ENCODE results near the gene PCGF3.
"Not testable (repeated sequence)": the region's sequence is repeated elsewhere in the genome, so short reads cannot be mapped to it uniquely, and the experiment has no call there.

The PCGF3 gene

DNA sequence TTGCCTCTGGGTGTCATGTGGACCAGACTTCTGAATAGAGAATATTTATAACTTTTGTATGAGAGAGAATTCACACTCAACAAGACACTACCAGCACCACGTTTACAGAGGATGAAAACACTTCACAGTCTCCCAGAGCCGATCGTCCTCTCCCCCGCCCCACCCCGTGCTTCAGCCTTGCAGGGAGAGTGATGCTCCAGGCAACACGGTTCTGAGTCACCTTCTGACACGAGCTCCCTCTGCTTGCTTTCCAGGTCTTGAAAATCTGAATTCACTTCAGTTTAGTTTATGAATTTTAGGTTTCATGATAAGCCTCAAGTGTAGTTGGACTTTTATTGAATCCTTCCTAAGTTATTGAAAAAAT is 60.5 kb downstream of the PCGF3 start:
- DNase-seq = no peak

DNA sequence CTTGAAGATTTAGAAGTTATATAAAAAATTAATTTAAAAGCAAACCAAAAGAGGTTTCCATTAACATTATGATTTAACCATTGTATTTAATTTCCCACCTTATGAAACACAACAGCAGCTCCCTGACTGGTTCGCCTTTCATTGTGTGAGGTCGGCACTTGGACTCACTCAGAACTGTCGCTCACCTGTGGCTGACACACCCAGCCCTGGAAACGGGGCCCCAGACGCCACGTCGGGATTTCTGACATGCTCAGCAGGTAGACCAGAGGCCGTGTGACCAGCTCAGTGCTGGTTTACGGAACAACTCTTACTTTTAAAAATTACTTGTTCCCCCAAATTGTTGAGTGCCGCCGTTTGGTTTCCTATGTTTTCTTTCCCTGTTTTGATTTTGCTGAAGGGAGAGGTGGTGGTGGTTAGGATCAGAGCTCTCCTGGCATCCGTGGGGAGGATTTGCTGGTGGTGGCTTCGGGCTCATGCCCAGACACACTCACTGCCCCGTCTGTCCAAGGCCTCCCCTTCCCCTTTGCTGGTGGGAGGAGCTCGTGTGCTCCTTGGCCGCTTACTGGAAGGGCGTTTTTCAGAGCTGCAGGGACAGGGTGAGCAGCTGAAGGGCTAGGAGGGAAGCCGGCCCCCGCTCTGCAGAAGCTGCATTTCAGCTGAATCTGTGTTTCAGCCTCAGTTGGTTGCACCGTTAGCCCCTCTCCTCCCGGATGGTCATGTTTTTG is 61.1 kb downstream of the PCGF3 start:
- no peak for DNase-seq

DNA sequence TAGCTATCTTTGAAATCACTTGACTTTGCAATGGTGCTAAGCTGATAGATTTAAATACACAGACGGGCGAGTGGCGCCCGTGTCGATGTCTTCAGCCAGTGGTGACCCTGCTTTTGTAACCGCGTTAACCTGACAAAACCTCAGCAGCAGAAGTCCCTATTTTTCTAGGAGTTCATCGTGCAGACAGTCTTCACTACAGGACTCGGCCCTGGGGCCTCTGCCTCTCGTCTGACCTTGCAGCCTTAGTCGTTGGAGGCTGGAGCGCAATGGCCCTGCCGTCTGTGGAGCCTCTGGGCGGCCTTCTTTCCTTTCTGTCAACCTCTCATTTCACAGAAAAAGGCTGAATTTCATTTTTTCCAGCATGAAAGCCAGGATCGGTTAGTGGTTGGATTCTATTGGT is 62.4 kb downstream of the PCGF3 start:
- DNase-seq = no peak

DNA sequence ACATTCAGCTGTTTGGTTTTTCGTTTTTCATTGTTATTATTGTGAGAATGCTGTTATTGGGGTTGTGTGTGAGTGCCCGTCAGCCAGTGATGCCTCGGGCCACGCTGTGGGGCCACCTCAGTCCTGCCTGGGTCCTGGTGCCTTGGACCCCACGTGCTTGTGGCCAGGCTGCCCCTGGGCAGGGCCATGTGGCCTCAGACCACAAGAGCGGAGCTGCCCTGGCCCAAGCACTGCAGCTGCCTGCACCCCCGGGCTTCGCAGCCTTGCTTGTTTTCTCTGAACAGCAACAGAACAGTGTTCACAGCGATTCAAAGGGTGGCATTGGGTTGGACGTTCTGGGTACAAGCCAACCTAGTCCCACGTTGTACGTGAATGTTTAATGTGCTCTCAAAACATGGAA is 63.4 kb downstream of the PCGF3 start:
- DNase-seq = no peak

DNA sequence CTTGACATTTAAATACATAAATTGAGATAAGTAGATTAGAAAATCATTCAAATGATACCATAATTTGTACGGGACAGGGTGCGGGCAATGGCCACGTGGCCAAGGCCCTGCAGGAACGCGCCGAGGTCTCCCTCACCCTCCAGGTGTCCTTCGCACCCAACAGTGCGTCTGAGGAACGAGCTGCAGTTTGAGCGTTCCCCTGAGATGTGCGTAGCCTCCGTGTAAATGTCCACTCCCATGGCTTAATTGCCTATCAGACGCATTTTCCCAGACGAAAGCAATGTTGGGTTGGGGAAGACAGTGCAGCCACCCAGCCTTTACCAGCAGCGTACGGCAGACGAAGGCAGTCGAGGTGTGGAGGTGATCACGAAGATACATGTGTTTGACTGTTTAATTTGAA is 63.9 kb downstream of the PCGF3 start:
- DNase-seq = no peak

DNA sequence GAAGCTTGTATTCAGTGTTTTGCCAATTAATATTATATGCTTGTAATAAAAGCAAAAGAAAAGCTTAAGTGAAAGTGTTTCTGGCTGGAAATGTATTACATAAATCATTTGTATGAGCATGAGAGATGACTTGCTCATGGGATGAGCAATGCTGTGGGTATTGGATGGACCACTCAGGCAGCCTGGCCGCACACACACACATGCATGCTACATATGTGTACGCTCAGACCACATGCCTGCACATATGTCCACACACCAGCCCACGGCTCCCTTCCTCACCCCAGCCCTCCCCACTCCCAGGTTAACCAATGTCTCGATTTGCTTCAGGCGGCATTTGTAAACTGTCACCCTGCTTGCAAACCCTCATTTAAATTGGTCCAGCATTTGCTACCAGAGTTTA is 64.4 kb downstream of the PCGF3 start:
- DNase-seq = no peak

DNA sequence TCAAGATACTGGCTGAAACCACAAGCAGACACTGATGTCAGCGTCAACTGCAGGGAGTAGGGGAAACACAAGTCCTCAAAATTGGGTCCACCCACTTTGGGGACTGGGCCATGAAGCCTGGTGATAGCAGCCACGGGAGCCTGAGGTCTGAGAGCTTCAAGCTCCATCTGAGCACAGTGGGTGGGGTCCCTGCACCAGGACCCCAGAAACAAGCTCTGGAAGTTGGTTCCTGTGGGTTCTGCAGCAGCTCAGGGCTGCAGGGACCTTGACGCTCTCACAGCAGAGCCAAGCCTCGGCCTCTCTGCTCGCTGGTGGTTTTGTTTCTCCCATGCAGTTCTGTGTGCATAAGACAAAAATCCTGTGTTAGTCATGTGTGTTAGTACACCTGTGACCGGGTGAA is 65.8 kb downstream of the PCGF3 start:
- DNase-seq = no peak

DNA sequence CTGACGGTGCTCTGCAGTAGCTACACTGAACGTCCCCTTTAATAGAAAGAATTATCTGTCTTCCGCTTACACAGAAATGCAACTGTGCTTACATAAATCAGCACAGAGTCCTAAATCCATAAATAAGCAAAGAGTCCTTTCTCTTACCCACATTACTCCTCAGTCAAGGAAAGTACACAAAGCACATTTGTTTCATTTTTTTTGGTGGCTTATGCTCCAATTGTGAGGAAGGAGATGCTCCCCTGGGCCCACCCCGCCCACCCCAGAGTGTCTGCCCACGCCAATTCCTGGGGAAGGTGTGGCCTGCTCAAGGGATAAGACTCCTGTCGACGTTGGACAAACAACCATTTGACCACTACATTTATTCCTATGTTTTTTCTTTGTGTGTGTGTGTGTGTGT is 66.5 kb downstream of the PCGF3 start:
- no peak for DNase-seq

DNA sequence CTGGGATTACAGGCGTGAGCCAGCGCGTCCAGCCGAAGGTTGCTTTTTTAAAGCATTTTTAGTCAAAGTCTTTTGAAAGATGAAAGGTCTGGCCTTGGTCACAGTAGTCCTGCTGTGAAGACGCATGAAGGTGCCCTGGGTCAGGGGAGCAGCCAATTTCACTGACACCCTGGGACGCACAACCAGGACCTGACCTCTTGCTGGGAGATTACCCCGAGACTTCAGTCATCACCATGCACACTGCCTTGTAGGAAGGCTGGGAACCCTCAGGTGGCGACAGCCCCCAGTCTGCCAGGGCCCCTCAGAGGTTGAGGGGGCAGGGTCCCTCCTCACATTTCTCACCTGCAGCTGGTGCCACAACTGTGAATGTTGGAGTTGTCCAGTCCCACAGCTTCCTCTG is 67.1 kb downstream of the PCGF3 start:
- no peak for DNase-seq

DNA sequence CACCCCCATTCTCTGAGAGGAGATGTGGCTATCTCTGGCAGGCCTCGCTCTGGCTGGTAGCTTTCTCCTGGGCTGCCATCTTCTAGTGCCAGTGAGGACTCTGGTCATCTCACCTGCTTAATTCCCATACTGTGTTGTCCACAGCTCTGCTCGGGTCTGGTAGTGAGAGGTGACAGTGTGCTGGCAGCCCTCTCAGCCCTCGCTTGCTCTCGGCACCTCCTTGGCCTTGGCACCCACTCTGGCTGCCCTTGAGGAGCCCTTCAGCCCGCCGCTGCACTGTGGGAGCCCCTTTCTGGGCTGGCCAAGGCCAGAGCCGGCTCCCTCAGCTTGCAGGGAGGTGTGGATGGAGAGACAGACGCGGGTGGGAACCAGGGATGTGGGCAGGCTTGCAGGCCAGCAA is 67.6 kb downstream of the PCGF3 start:
- no peak for DNase-seq

DNA sequence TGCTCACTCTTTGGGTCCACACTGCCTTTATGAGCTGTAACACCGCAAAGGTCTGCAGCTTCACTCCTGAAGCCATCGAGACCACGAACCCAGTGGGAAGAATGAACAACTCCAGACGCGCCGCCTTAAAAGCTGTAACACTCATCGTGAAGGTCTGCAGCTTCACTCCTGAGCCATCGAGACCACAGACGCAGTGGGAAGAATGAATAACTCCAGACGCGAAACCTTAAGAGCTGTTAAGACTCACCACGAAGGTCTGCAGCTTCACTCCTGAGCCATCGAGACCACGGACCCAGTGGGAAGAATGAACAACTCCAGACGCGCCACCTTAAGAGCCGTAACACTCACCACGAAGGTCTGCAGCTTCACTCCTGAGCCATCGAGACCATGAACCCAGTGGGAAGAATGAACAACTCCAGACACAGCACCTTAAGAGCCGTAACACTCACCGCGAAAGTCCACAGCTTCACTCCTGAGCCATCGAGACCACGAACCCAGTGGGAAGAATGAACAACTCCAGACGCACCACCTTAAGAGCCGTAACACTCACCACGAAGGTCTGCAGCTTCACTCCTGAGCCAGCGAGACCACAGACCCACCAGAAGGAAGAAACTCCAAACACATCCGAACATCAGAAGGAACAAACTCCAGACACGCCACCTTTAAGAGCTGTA is 68.9 kb downstream of the PCGF3 start:
- not testable (repeated sequence) for DNase-seq

DNA sequence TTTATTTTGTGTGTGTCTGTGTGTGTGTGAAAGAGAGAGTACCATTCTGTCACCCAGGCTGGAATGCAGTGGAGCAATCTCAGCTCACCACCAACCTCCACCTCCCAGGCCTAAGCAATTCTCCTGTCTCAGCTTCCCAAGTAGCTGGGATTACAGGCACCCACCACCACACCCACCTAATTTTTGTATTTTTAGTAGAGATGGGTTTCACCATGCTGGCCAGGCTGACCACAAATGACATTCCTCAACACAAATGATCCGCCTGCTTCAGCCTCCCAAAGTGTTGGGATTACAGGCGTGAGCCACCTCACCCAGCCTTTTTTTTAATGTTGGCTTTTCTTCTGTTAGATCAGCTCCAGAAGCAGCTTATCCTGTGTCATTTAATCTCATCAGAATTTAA is 69.9 kb downstream of the PCGF3 start:
- DNase-seq = not testable (repeated sequence)

DNA sequence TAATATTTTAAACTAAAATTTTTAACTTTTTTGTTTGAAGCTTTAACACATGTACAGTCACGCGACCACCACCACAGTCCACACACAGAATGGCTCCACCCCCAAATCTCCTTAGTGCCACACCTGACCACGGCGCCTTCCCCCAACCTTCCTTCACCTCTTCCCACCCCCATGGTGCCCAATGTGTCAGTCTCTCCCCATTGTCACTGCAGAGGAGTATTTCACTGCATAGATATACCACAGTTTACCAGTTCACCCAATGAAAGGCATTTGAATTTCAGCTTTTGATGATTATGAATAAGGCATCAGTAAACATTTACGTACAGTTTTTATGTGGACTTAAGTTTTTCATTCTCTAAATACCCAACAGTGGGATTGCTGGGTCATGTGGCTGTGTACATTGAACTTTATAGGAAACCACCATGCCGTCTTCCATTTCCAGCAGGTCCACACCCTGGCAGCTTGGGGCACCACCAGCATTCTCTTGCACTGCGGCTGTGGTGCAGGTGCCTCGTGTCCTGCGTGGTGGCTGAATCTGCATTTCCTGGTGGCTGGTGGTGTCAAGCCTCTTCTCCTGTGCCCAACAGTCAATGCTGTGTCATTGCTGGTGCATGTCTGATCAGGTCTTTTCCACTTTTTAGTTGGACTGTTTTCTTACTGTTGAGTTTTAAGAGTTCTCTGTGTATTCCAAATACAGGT is 71.3 kb downstream of the PCGF3 start:
- DNase-seq = no peak

DNA sequence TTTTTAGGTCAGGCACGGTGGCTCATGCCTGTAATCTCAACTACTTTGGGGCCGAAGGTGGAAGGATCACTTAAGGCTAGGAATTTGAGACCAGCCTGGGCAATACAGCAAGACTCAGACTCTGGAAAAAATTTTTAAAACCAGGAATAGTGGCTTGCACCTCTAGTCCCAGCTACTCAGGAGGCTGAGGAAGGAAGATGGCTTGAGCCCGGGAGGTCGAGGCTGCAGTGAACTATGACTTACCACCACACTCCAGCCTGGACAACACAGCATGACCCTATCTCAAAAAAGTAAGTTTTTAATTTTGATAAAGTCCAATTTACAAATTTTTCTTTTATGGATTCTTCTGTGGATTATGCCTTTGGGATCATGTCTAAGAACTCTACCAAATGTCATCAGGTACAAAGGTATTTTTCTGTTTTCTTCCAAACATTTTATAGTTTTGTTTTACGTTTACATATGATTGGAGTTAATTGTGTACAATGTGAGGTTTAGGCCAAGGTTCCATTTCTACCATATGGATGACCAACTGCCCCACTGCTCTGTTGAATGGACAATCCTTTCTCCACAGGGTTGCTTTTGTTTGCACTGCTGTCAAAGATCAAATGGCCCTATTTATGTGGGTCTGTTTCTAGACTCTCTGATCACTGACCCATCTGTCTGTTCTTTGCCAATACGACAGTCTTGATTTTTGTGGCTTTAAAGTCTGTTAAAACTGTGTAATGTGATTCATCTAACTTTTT is 72.1 kb downstream of the PCGF3 start:
- DNase-seq = no peak

DNA sequence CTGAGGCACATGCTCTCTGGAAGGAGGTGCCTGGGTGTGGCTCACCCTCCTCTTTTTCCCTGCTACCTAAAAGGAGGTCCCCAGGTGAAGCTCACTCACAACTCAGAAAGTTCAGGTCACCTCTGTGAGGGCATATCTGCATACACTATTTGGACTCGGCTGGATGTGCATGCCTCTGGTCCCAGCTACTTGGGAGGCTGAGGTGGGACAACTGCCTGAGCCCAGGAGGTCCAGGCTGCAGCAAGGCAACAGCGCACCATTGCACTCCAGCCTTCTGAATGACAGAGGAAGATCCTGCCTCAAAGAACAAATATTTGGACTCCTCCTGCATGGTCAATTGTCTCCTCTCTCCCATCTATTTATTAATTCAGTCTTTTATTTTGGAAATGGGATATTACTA is 73.9 kb downstream of the PCGF3 start:
- no peak for DNase-seq

DNA sequence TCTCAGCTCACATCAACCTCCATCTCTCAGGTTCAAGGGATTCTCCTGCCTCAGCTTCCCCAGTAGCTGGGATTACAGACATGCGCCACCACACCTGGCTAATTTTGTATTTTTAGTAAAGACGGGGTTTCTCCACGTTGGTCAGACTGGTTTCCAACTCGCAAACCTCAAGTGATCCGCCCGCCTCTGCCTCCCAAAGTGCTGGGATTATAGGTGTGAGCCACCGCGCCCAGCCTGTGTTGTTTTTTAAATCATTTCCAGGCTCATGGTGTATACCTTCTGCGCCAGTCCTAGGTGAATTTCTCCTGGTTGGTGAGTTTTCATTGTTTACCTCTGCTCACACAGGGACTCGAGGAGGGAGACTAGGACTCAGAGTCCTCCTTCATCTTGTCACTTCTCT is 74.6 kb downstream of the PCGF3 start:
- not testable (repeated sequence) for DNase-seq

DNA sequence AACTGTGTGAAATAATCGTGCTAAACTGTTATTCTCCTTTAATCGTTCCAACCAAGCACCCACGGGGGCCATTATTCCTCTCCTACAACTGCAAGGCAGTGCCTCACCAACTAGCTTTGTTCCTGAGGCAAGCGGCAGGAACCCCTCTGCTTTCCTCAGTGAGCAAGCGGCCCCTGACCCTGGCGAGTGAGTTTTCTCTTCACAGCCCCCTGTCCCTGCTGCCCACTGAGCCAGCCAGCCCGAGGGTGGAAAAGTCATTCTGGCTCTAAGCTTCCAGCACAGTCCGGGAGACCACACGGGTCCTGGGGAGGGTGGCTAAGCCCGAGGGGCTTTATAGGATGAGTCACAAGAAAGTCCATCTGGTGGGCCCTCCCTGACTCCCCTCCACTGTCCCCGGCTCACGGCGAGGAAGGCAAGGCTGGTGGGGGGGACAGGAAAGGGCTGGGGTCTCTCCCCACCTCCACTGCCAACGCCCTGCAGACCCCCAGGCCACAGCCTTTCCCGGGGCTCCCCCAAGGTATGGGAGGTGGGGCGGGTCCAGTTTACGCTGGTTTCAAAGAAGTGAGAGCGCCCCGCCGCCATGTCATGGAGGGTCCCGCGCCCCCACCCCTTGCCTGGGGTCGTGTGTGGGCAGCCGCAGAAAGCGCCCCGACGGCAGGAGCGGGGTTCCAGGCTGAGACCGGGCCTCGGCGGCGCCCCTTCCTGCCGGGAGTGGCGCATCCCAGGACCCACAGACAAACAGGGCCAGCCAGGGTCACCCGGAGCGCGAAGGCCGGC is 75.3 kb downstream of the PCGF3 start:
- no peak for DNase-seq

DNA sequence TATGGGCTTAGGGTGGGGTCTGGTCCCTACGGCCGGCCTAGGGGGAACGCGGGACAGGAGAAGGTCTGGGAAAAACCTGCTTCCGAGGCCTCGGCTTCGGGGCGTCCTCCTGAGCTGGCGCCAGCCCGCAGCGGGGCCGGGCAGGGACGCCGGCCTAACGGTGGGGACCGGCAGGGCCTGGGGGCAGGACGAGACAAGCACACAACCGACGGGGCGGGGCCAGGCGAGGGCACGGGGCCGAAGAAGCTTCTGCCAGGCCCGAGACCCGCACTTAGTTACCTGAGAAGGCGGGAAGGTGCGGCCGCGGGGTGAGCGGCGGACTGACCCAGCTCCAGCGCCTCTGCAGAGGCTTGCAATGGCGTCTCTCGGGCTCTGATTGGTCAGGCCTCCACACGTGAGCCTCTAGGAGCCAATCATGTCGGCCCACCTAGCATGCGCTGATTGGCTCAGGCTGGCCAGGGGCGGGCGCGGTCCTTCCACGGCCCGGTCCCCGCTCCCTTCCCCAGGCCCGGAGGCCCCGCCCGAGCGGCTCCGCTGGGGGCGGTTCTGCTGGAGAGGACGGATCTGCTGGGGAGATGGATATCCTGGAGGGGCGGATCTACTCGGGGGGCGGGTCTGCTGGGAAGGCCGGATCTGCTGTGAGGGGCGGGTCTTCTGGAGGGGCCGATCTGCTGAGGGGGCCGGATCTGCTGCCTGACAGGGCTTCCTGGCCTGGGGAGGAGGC is 76.0 kb downstream of the PCGF3 start:
- DNase-seq = peak; percentile 97

DNA sequence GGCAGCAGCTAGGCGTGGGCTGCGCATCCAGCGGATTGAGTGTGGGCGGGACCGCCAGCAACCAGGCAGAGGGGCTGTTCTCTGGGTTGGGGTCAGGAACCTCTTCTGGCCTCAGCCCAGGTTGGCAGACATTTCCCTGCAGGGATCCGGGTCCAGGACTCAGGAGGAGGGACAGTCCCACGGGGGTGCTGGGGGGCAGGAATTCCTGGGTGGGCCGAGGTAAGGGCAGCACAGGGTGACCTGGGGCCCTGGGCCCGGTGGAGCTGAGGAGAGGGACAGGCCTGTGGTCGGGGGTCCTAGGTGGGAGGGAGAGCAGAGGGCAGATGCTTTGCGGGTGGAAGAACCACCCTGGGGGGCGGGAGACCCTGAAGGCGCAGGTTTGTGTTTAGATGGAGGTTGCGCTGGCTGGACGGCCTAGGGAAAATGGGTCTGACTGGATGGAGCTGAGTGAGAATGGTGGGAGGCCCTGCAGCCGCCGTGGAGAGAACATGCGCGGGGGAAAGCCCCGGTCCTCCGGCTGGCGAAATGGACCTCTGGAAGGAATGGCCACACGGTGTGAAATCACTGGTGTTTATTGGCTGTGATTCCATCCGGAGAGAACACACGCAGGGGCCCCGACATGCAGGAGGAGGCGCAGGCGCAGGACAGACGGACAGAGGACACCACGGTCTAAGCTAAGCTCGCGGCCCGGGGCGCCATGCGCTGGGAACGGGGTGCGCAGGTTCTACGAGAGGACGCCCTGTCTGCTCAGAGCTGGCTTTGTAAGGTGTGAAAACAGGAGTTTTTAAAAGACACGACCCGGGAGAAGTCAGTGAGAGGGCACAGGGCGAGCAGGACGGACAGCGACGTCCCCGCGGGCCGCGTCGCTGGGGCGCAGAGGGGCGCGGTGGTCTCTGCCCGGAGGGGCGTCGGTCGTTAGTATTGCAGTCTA is 79.0 kb downstream of the PCGF3 start:
- DNase-seq = no peak

DNA sequence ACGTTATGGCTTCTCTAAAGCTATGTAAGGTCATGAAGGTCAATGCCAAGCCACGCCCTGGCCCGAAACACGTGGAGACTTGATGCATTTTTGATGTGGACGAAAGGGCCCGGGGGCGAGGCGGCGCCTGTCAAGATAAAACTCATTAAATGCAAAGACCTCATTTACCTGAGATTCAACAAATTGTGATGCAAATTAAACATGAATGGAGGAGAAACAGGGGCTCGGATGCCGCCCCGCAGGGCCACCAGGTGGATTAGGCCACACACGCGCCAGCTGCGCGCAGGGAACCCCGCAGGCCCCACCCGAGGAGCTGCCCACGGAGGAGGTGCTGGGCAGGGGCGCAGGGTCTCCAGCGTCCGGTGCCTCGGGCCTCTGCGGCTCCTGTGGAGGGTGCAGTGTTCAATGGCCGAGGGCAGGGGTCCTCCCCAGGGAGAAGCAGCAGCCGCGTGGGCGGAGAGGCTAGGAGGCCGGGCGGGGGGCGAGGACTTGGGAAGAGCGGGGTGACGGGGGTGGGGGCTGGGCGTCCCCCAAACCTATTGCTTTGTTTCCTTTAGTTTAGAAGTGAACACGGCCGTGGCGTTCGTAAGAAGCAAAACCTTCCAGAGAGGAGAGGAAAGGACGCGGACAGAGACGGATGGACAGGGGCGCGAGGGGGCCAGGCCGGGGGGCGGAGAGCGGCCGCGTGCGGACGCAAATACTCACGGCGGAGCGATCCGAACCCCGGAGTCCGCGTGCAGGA is 79.9 kb downstream of the PCGF3 start:
- DNase-seq = no peak

All from amniotic stem cell (primary cell).